GM23338 (cell line): ENCODE data around the gene FKBP5.

Experiments used
- CREB1 ChIP-seq: fragments of 250-450 bp; sonication (Bioruptor Pico); IDR thresholded peaks from 2 replicates; pipeline ENCODE4 v1.5.0; 2020; ENCODE audit warnings: low read depth, mild to moderate bottlenecking, moderate library complexity
- CTCF ChIP-seq, 2 experiments: fragments of 200-600 bp in 1 of 2; sonication (generic) in 1 of 2; conservative IDR thresholded peaks; 2 replicates each; pipeline versions ENCODE4 v1.5.1 to v1.6.1; 2016 to 2017; ENCODE audit warnings: antibody characterized with exemption in 2 of 2, low read depth in 2 of 2, mild to moderate bottlenecking in 2 of 2, moderate library complexity in 1 of 2
- ETS1 ChIP-seq: IDR thresholded peaks from 2 replicates; pipeline ENCODE4 v1.6.1; 2016; ENCODE audit warnings: antibody characterized with exemption
- EZH2 ChIP-seq: fragments of 200-600 bp; sonication (generic); IDR thresholded peaks from one replicate; pipeline ENCODE4 v1.8.0; 2017; ENCODE audit warnings: antibody characterized with exemption, mild to moderate bottlenecking, low read depth; ENCODE audit not compliant: unreplicated experiment
- EZH2phosphoT487 ChIP-seq: fragments of 200-600 bp; sonication (generic); IDR thresholded peaks from one replicate; pipeline ENCODE4 v1.8.1; 2018; ENCODE audit warnings: antibody characterized with exemption; ENCODE audit not compliant: unreplicated experiment
- JUNB ChIP-seq: IDR thresholded peaks from one replicate; pipeline ENCODE4 v1.6.1; 2016; ENCODE audit warnings: antibody characterized with exemption; ENCODE audit not compliant: unreplicated experiment
- NANOG ChIP-seq: IDR thresholded peaks from 2 replicates; pipeline ENCODE4 v1.6.1; 2016; ENCODE audit warnings: antibody characterized with exemption, borderline replicate concordance
- POLR2AphosphoS5 ChIP-seq: IDR thresholded peaks from 2 replicates; pipeline ENCODE4 v1.6.1; 2016; ENCODE audit warnings: antibody characterized with exemption, low read depth
- REST ChIP-seq: IDR thresholded peaks from one replicate; pipeline ENCODE4 v1.6.1; 2018; ENCODE audit warnings: antibody characterized with exemption; ENCODE audit not compliant: unreplicated experiment
- STAT1 ChIP-seq: IDR thresholded peaks from one replicate; pipeline ENCODE4 v1.6.1; 2016; ENCODE audit warnings: antibody characterized with exemption; ENCODE audit not compliant: unreplicated experiment
- ZNF114 ChIP-seq: fragments of 250-450 bp; sonication (Bioruptor Pico); IDR thresholded peaks from 2 replicates; pipeline ENCODE4 v1.5.0; 2020; ENCODE audit warnings: mild to moderate bottlenecking, moderate library complexity
- ZNF331 ChIP-seq: fragments of 250-450 bp; sonication (Bioruptor Pico); IDR thresholded peaks from 2 replicates; pipeline ENCODE4 v1.5.0; 2020; ENCODE audit warnings: low read depth, mild to moderate bottlenecking, moderate library complexity
- ZNF462 ChIP-seq: fragments of 250-450 bp; sonication (Bioruptor Pico); IDR thresholded peaks from 2 replicates; pipeline ENCODE4 v1.5.0; 2020; ENCODE audit warnings: mild to moderate bottlenecking, moderate library complexity

- TF ChIP-seq EZH2: no peak
- no peak for TF ChIP-seq CTCF (conservative IDR thresholded peaks at IDR 0.05; ENCODE audit: low read depth in 2 of 2)
- TF ChIP-seq CREB1: no peak
- TF ChIP-seq ZNF114: no peak
- TF ChIP-seq POLR2AphosphoS5: no peak
- TF ChIP-seq ZNF331 (CRISPR knock-in tag): no peak
- TF ChIP-seq ETS1: no peak
- no peak for TF ChIP-seq REST
- no peak for TF ChIP-seq EZH2phosphoT487
- no peak for TF ChIP-seq STAT1
- TF ChIP-seq JUNB: no peak
- TF ChIP-seq NANOG: no peak
- no peak for TF ChIP-seq ZNF462 (CRISPR knock-in tag)
Measured at GRCh38 chr6:35590622-35591066, 98.1 kb downstream of the FKBP5 start.
